HG02610 (cell line): ENCODE results near the gene CDC7.
"Not testable (repeated sequence)": the region's sequence is repeated elsewhere in the genome, so short reads cannot be mapped to it uniquely, and the experiment has no call there.

ENCODE experiments used
- ATAC-seq: cut with Tn5 transposase; IDR thresholded peaks from one replicate; pipeline ENCODE4 v1.9.1; 2021; ENCODE audit warnings: mild to moderate bottlenecking, moderate library complexity; ENCODE audit not compliant: unreplicated experiment

Gene CDC7

DNA sequence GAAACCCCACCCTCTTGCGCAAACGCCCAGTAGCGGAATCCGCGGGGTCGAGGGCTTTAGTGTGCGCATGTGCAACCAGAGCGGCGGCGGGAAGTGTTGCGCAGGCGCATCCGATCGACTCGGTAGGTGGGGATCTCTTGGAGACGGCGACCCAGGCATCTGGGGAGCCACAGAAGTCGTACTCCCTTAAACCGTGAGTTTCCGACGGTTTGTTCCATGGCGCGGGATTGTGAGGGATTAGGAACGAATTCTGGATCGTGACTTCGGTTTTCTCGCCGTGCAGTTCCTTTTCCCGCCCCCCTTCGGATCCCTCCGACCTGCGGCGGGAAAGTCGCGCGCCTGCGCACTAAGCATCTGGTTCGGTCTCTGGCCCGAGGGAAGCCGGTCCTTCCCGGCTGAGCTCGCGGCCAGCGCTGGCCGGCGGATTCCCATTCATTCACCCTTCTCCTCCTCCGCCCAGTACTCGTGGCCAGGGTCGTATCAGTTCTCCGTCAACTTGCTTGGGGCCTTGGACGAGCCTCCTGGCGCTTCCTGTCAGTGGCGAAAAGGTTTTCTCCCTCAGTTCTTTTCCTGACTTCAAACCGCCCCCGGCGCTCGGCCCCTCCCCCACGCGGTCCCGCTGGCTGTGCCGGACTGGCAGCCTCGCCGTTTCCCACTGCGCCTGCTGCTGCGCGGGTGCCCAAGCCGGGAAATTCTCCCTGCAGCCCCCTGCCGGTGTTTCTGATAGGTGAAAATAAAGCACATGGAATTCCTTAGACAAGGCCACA is at the start of gene CDC7:
Gene CDC7 (plus strand): TSS at position 96 of the 767 bp plus-strand sequence. CDS start 866 bp downstream, outside the sequence.
- peak; percentile 75 for ATAC-seq

DNA sequence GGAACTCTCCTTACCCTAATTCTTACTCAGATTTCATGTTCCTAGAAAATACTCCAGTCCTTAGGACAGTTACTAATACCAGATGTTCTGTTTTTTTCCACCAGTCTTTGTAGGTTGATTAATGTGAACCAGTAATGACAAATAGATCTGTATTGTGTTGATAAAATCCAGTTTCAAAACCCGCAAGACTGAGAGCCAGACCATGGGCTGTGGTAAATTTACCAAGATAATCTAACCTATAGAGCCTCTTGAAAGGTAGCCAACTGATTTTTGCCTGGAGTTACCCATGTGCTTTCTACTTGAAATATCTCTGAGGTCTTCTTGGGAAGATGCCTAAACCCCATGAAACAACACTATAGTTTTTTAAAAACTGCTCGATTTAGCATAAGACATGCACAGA is 46.5 kb upstream of the CDC7 start:
- no peak for ATAC-seq

GRCh38 chr1:91455334-91455733 is 45.3 kb upstream of the CDC7 start:
- ATAC-seq = no peak

- no peak for ATAC-seq
Measured at GRCh38 chr1:91455896-91456295, 44.8 kb upstream of the CDC7 start.

- not testable (repeated sequence) for ATAC-seq
Measured at GRCh38 chr1:91465350-91465749, 35.3 kb upstream of the CDC7 start.

GRCh38 chr1:91476533-91477217 is 24.0 kb upstream of the CDC7 start:
- ATAC-seq = no peak

GRCh38 chr1:91487469-91487868 is 13.2 kb upstream of the CDC7 start:
- ATAC-seq = no peak

DNA sequence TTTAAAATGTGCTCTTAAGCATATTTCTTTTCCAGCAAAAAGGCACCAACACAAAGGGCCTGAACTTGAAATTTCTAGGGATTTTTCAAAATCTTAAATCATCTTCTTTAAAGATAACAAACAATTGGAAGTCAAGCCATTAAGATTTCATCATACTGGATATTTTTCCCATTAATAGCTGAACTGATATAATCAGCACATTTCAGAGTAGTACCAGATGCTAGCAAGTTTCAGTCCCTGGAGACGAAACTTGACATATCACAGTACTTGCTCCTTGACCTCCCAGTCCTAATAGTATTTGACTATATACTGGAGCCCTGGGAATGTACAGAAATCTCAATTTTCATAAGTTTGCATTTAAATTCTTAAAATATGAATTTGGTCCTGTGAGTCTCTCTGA is 10.2 kb upstream of the CDC7 start:
- ATAC-seq = no peak

- ATAC-seq = no peak
Measured at GRCh38 chr1:91498035-91498434, 2.6 kb upstream of the CDC7 start.

- ATAC-seq = no peak
Measured at GRCh38 chr1:91498498-91499245, 2.0 kb upstream of the CDC7 start.

DNA sequence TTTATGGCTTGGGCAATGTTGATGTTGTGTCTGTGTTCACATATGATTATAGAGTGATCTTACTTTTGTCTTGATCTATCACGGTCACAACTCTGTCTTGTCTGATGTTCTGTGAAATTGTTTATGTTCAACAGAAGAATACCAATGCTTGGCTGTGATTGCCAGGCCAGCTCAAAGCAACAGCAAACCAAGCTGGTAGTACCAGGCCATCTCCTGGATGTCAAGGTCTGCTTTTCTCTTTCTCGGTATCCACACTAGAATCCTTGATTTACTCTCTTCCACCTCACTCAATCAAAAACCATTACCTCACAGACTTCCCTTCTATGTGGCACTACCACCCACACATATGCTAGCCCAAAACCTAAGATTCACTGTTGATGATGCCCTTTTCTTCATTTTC is 1.3 kb upstream of the CDC7 start:
- no peak for ATAC-seq

DNA sequence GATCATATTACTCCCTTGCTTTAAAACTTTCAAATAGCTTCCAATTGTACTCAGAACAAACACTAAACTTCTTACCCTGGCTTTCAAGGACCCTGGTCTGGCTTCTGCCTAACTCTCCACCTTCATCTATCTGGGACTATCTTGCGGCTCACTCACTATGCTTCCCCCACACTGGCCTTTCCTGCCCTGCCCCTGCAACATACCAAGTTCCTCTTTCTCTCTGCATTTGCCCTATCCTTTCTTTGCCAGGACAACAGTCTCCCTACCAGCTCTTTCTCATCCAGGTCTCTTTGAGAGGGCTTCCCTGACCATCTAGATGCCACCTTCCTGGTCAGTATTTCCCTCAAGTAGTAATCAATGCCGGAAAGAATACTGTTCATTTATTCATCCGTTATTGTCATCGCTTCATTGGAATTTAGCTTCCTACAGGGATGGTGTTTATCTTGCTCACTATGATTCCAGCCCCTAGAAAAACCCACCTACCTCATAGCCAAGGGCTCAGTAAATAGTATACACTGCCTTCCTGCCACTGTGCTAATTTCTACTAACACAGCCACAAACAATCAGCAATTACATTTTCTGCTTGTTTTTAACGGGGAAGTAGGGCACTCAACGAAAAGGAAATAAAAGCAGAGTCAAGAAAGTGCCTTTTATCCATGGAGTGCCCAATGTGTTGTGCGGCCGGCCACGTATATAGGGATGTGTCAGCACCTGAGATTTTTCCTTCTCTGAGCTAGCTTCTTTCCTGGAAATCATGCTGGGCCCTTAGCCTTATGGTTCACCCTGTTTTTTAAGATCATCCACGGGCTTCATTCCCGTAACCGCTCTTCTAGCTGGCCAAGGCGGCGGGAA is 521 bp upstream of the CDC7 start:
- peak; percentile 10 for ATAC-seq

- peak; percentile 16 for ATAC-seq
Measured at GRCh38 chr1:91501523-91501851, 836 bp downstream of the CDC7 start.

DNA sequence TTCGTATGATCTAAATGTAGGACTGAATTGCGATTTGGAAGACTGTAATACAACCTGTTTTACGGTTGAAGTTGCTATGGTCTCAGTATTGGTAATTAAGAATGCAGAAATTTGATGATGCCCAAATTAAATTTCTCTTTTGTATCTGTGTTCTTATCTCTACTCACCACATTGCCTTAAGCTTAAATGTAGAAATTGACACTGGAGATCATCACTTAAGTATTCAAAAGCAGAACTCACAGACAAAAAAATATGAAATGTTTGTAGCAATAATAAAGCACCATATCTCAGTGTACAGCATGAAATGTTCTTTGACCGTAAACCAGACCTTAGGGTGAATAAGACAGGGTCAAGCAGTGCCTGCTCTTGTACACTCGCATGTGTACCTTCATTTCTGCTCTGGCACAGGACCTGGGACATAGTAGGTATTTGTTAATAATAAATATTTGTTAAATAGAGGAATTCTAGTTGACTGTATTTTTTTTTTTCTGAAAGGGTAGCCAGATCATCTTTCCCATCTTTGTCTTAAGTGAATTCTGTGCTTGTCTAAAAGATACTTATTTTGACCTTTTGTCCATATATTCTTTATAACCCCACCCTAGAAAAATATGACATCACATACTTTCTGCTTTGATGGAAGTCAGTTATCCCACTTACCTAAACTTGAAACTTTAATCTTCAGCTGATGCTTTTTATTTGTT is 1.5 kb downstream of the CDC7 start:
- ATAC-seq = no peak

- no peak for ATAC-seq
Measured at GRCh38 chr1:91502672-91503184, 2.1 kb downstream of the CDC7 start.

DNA sequence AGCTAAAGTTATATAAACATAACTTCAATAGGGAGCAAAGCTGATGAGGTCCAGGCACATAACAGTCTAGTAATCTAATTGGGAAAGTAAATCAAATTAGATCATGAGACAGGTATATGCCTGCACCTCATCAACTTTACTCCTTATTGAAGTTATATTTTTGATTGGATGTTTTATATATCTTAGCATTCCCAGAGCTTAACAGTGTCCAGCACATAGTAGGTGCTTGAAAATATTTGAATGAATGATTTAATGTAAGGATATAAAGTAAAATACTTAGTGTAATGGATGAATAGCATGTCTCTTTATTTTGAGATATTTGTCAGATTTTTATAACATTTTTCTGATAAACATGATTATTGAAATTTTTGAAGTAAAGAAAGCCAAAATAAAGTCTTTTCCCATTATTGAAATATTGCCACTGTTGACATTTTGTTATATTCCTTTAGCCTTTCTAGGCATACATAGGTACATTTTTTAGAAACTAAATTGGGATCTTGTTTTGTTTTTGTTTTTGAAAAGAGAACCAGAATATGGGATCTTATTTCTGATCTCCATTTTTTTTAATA is 2.8 kb downstream of the CDC7 start:
- no peak for ATAC-seq

DNA sequence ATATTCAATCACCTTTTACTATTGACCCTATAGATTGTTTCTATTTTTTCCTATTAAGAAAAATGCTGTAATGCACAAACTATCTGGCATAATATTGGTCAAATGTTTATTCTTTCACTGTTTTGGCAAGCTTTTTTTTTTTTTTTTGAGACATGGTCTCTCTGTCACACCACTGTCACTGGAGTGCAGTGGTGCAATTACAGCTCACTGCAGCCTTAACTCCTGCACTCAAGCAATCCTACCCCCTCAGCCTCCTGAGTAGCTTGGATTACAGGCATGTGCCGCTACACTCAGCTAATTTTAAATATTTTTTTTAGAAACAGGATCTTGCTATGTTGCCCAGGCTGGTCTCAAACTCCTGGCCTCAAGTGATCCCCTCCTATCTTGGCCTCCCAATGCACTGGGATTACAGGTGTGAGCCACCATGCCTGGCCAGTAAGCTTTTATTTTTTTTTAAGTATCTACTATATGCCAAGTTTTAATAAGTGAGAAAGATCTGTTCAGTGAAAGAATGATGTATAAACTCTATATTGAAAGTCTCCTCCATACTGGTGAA is 3.4 kb downstream of the CDC7 start:
- no peak for ATAC-seq

DNA sequence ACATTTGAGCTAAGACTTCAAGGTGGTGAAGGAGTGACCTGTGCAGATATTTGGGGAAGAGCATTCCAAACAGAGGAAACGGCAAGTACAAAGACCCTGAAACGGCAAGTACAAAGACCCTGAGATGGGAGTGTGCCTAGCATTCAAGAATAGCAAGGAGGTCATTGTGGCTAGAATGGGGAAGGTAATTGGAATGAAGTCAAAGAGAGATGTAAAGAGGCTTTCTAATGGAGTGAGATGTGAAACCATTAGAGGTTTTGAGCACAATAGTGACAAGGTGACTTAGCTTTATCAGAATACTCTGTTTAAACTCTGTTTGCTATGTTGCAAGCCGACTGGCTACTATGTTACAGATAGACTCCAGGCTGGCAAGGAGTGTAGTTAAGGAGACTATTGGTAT is 4.4 kb downstream of the CDC7 start:
- ATAC-seq = no peak

DNA sequence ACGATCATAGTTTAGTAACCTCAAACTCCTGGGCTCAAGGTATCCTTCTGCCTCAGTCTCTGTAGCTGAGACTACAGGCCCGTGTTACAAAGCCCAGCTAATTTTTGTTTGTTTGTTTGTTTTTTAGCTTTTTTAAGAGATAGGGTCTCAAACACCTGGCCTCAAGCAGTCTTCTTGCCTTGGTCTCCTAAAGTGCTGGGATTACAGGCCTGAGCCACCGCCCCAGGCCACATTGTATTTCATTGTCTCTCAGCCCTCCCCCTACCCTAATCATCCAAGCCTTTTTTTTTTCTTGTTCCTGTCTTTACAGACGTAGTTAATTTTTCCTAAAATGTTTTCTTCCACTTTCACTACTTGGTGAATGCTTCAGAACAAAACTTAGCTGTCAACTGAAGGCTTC is 5.4 kb downstream of the CDC7 start:
- no peak for ATAC-seq

DNA sequence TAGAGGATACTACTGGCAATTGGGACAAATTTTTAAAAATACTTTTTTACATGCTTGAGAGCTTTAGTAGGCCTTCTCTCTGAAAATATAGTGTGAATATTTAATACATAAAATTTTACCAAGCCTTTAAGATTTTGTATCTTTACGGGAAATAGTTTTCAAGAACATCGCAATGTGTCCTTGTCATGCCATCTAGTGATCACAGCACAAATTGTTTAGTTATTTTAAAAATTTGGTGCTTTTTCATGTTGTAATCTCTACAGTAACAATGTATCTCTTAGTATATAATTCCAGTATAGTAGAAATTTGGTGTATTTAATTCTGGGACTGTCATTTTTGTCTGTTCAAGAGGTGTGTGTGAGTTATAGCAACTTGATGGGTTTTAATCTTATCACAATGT is 6.7 kb downstream of the CDC7 start:
- no peak for ATAC-seq
